ENCODE measurements around the gene CRACDL. TPM values are rescaled to one million over a fixed set of nuclear protein-coding genes. Genes with fewer than 3 reads are reported as not detected.

Gene CRACDL
- total RNA-seq, 1 donor from 2014 or later: 3.0 TPM

- H3K9me3 ChIP-seq (replicated peaks): no peaks in the 10 kb centered on the region
- no peak for DNase-seq
- peaks cover 5% of the 10 kb centered on the region for H3K27me3 ChIP-seq (ENCODE audit: low read depth)
- H3K27ac ChIP-seq (replicated peaks): no peak overlapping the region
- intact Hi-C loops (cut with micrococcal nuclease): no loop called here
- peaks cover 7% of the 10 kb centered on the region for H3K4me1 ChIP-seq
- no peak for TF ChIP-seq CTCF (IDR thresholded peaks at IDR 0.05; ENCODE audit: borderline replicate concordance)
- no peaks in the 10 kb centered on the region for H3K36me3 ChIP-seq
- H3K4me3 ChIP-seq: no peak overlapping the region
These were observed 187.0 kb downstream of the CRACDL start for GRCh38 chr2:98749066-98749450.

- Histone ChIP-seq H3K9me3 (replicated peaks) (no peaks in the 10 kb centered on the region), H3K4me1 (peaks cover 12% of the 10 kb centered on the region), H3K36me3 (no peaks in the 10 kb centered on the region), H3K27ac (replicated peaks) (peak overlapping the region; percentile 19), H3K27me3 (ENCODE audit: low read depth) (no peaks in the 10 kb centered on the region), H3K4me3 (no peak overlapping the region)
- intact Hi-C loops (cut with micrococcal nuclease): no loop called here
- no peak for TF ChIP-seq CTCF (IDR thresholded peaks at IDR 0.05; ENCODE audit: borderline replicate concordance)
- DNase-seq: no peak
These were observed 187.5 kb downstream of the CRACDL start for GRCh38 chr2:98748292-98749065.

- Histone ChIP-seq H3K27ac (replicated peaks) (no peak overlapping the region), H3K4me1 (peaks cover 18% of the 10 kb centered on the region), H3K27me3 (ENCODE audit: low read depth) (no peaks in the 10 kb centered on the region), H3K4me3 (no peak overlapping the region), H3K36me3 (no peaks in the 10 kb centered on the region), H3K9me3 (replicated peaks) (no peaks in the 10 kb centered on the region)
- TF ChIP-seq CTCF (IDR thresholded peaks at IDR 0.05; ENCODE audit: borderline replicate concordance): no peak
- intact Hi-C loops (cut with micrococcal nuclease): no loop called here
- no peak for DNase-seq
These were observed 188.1 kb downstream of the CRACDL start for GRCh38 chr2:98747888-98748287.

GRCh38 chr2:98746426-98746825, 189.6 kb downstream of the CRACDL start:
- no peak overlapping the region for H3K4me3 ChIP-seq
- intact Hi-C loops (cut with micrococcal nuclease): no loop called here
- DNase-seq: no peak
- no peak overlapping the region for H3K27ac ChIP-seq (replicated peaks)
- H3K9me3 ChIP-seq (replicated peaks): no peaks in the 10 kb centered on the region
- no peaks in the 10 kb centered on the region for H3K36me3 ChIP-seq
- no peak for TF ChIP-seq CTCF (IDR thresholded peaks at IDR 0.05; ENCODE audit: borderline replicate concordance)
- peaks cover 18% of the 10 kb centered on the region for H3K4me1 ChIP-seq
- H3K27me3 ChIP-seq (ENCODE audit: low read depth): no peaks in the 10 kb centered on the region

- H3K4me1 ChIP-seq: peaks cover 18% of the 10 kb centered on the region
- intact Hi-C loops (cut with micrococcal nuclease): no loop called here
- no peak for DNase-seq
- H3K4me3 ChIP-seq: no peak overlapping the region
- no peak overlapping the region for H3K27ac ChIP-seq (replicated peaks)
- no peak for TF ChIP-seq CTCF (IDR thresholded peaks at IDR 0.05; ENCODE audit: borderline replicate concordance)
- no peaks in the 10 kb centered on the region for H3K9me3 ChIP-seq (replicated peaks)
- H3K27me3 ChIP-seq (ENCODE audit: low read depth): no peaks in the 10 kb centered on the region
- no peaks in the 10 kb centered on the region for H3K36me3 ChIP-seq
These were observed 191.4 kb downstream of the CRACDL start for GRCh38 chr2:98744595-98744994.

Other genes starting within 250 kb of the CRACDL start
- gene MGAT4A, start 205.1 kb downstream of the CRACDL start, total RNA-seq: 18.4 TPM
- gene C2orf15, start 205.5 kb upstream of the CRACDL start, total RNA-seq: not detected
- 3.1 TPM for gene TSGA10, start 218.7 kb upstream of the CRACDL start, total RNA-seq
- gene LIPT1, start 218.7 kb upstream of the CRACDL start, total RNA-seq: 7.9 TPM
- gene MITD1, start 244.8 kb upstream of the CRACDL start, total RNA-seq: 16.0 TPM
- 34.8 TPM for gene MRPL30, start 245.0 kb upstream of the CRACDL start, total RNA-seq